PC-9 (cell line): ENCODE results near the gene VOPP1. TPM values are rescaled to one million over a fixed set of nuclear protein-coding genes. Genes with fewer than 3 reads are reported as not detected.

Experiments used
- BruUV-seq: library from RNA; stranded (reverse); fragments of 400-500 nt; replicated peaks from 2 replicates; lab custom pipeline; 2021; lab: Mats Ljungman, UMichigan
- CTCF ChIA-PET: fragments of 300-600 bp; sonication (Branson Sonifier 250); formaldehyde crosslinking; loops from one replicate; lab custom pipeline; 2022; ENCODE audit warnings: antibody characterized with exemption; lab: Charles Lee
- POLR2A ChIA-PET: fragments of 300-600 bp; sonication (Branson Sonifier 250); formaldehyde crosslinking; loops from one replicate; lab custom pipeline; 2022; ENCODE audit warnings: antibody characterized with exemption; ENCODE audit not compliant: unreplicated experiment; lab: Charles Lee
- DNase-seq, 2 experiments: peaks; one replicate each; pipeline versions ENCODE4 v3.0.0 to v3.0.0-alpha.2; 2015 to 2022; ENCODE audit warnings: mixed read lengths in 1 of 2
- H2AFZ ChIP-seq: fragments of 200-600 bp; sonication (generic); 2 replicates; pipeline ENCODE4 v1.8.1; 2017; ENCODE audit warnings: antibody characterized with exemption
- H3F3A ChIP-seq: fragments of 200-600 bp; sonication (generic); 2 replicates; pipeline ENCODE4 v1.8.1; 2017; ENCODE audit warnings: antibody characterized with exemption, mild to moderate bottlenecking, low read depth; ENCODE audit not compliant: insufficient read depth
- H3K27ac ChIP-seq: fragments of 200-600 bp; sonication (generic); 2 replicates; pipeline ENCODE4 v1.6.1; 2016; ENCODE audit warnings: mixed run types
- H3K27me3 ChIP-seq: fragments of 200-600 bp; sonication (generic); 2 replicates; pipeline ENCODE4 v1.6.1; 2016; ENCODE audit warnings: low read depth, mixed run types; ENCODE audit not compliant: insufficient read depth
- H3K36me3 ChIP-seq: fragments of 200-600 bp; sonication (generic); 2 replicates; pipeline ENCODE4 v1.6.1; 2016; ENCODE audit warnings: low read depth, mixed run types
- H3K4me1 ChIP-seq: fragments of 200-600 bp; sonication (generic); replicated peaks from 2 replicates; pipeline ENCODE4 v1.6.1; 2016; ENCODE audit warnings: mixed run types; ENCODE audit not compliant: insufficient read depth
- H3K4me2 ChIP-seq: fragments of 200-600 bp; sonication (generic); 2 replicates; pipeline ENCODE4 v1.6.1; 2017; ENCODE audit warnings: mixed run types
- H3K4me3 ChIP-seq: fragments of 200-600 bp; sonication (generic); 2 replicates; pipeline ENCODE4 v1.6.1; 2016; ENCODE audit warnings: mixed run types
- H3K79me2 ChIP-seq: fragments of 200-600 bp; sonication (generic); 2 replicates; pipeline ENCODE4 v1.6.1; 2017; ENCODE audit warnings: low read depth, mixed run types
- H3K9me2 ChIP-seq: fragments of 200-600 bp; sonication (generic); 2 replicates; pipeline ENCODE4 v1.8.1; 2017; ENCODE audit warnings: mild to moderate bottlenecking; ENCODE audit not compliant: insufficient read depth
- H3K9me3 ChIP-seq: fragments of 200-600 bp; sonication (generic); 2 replicates; pipeline ENCODE4 v1.8.1; 2016; ENCODE audit warnings: low read depth; ENCODE audit not compliant: insufficient read depth
- H4K20me1 ChIP-seq: fragments of 200-600 bp; sonication (generic); 2 replicates; pipeline ENCODE4 v1.8.1; 2017; ENCODE audit not compliant: insufficient read depth
- CTCF ChIP-seq: fragments of 200-600 bp; sonication (generic); conservative IDR thresholded peaks from 2 replicates; pipeline ENCODE4 v1.6.1; 2017; ENCODE audit warnings: mixed run types, antibody characterized with exemption, mild to moderate bottlenecking, moderate library complexity
- EZH2 ChIP-seq: fragments of 200-600 bp; sonication (generic); IDR thresholded peaks from 2 replicates; pipeline ENCODE4 v1.8.0; 2017; ENCODE audit warnings: antibody characterized with exemption, low read depth
- intact Hi-C: fragments of 100-400 bp; cut with micrococcal nuclease; formaldehyde crosslinking; loops from one replicate; pipeline ENCODE4 v1.10.0; 2022; ENCODE audit not compliant: unreplicated experiment
- total RNA-seq: library from RNA; stranded (reverse); gene quantifications from 2 replicates; pipeline ENCODE4 v1.2.3, GENCODE V29; 2021

VOPP1 gene
- total RNA-seq, 1 experiment from 2014 or later: 207 TPM

DNA sequence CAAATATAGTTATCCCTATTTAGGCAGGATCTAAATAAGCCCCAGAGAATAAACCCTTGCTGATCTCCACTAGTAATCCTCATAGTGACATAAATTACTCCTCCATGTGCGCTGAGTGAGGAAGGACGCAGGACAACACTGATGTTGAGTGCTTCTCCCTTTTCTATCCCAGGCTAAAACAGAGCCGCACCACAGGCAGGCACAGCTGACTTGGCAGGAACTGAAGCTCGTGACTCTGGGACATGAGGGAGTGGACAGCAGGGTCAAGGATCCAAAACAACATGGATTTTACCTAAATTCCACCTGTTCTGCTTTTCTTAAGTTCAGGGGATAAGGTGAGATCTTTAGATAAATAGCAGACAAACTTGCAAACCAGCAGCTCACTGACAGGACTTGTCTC lies 46.0 kb downstream of the VOPP1 start:
- CTCF ChIA-PET: no interaction called here
- Histone ChIP-seq H3K4me3 (no peak overlapping the region), H3K9me2 (no peaks in the 10 kb centered on the region), H3K27ac (no peak overlapping the region), H3K79me2 (peaks cover 98% of the 10 kb centered on the region), H3K9me3 (no peaks in the 10 kb centered on the region), H3F3A (0 out of 2 replicates have a peak, but pooled peaks cover 6% of the 10 kb centered on the region), H2AFZ (no peak overlapping the region), H4K20me1 (peaks cover 52% of the 10 kb centered on the region), H3K27me3 (no peaks in the 10 kb centered on the region), H3K4me2 (no peak overlapping the region), H3K36me3 (0 out of 2 replicates have a peak, but pooled peaks cover under 1% of the 10 kb centered on the region), H3K4me1 (no peaks in the 10 kb centered on the region)
- POLR2A ChIA-PET: no interaction called here
- no TSS peak for BruUV-seq
- intact Hi-C loops: no loop called here
- no peak for DNase-seq
- TF ChIP-seq EZH2 (no peak), CTCF (no peak)

DNA sequence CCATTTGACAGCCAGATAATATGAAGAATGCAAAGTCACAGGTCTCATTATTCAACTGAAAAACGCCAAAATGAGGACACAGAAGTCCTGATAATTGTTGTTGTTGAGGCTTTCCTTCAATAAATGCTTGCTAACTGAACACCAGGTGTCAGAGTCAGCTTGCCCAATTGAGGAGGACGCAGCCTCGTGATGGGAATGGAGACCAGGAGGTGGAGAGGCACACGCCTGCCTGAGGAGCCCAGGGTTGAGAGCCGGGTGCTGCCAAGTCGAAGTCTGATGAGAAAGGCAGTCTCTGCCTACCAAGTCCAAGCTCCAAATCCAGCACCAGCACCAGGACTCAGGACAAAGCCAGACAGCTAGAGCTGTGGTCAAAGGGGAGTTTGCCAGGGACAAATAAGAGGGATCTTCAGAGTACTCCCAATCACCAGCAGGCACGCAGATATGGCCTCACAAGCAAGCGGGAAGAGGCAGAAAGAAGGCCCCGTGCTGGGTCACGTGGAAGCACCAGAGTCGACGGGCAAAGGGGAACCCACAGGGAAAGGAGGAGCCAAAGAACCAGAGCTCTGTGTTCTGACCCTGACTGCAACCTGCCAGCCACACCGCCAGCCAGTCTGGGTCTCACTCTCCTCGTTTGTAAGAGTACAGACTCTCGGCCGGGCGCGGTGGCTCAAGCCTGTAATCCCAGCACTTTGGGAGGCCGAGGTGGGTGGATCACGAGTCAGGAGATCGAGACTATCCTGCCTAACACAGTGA lies 47.6 kb downstream of the VOPP1 start:
- Histone ChIP-seq H3K4me3 (no peak overlapping the region), H3K27ac (no peak overlapping the region), H3K4me2 (no peak overlapping the region), H3K27me3 (no peaks in the 10 kb centered on the region), H2AFZ (no peak overlapping the region), H3K9me3 (no peaks in the 10 kb centered on the region), H3K79me2 (peaks cover 84% of the 10 kb centered on the region), H3F3A (peaks cover 13% of the 10 kb centered on the region; the same call in 1 of the 2 replicates), H3K9me2 (no peaks in the 10 kb centered on the region), H4K20me1 (peaks cover 64% of the 10 kb centered on the region), H3K4me1 (no peaks in the 10 kb centered on the region), H3K36me3 (peaks cover 10% of the 10 kb centered on the region; the same call in 1 of the 2 replicates)
- intact Hi-C loops: no loop called here
- POLR2A ChIA-PET: no interaction called here
- DNase-seq: no peak
- peak; percentile 56 for TF ChIP-seq CTCF
- no peak for TF ChIP-seq EZH2
- no TSS peak for BruUV-seq
- CTCF ChIA-PET: interaction anchor here (0.7 to 1.1 kb wide), 2 partner anchors 21 to 59 kb away, joined by 3 read pairs; no protein-coding TSS in a partner anchor

DNA sequence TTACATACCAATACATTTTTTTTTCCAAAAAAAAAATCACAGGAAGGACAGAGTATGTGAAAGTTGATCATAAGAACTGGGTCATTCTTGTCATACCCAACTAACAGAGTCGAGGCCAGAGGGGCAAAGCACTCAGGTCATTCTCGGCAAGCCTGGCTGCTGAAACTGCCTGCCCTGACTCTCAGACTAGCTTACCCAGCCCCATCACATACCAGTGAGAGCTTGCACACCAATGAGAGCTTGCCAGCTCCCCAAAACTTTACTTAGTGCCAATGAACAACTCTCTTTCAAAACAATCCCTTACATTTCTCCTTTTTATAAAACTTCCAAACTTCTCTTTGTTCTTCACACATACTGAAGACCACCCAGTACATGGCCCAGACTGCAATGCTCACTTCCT lies 48.9 kb downstream of the VOPP1 start:
- peaks cover 71% of the 10 kb centered on the region for H3K79me2 ChIP-seq
- BruUV-seq: no TSS peak

More for the DNA sequence above, 48.9 kb downstream of the VOPP1 start:
- DNase-seq: no peak
- H3K27me3 ChIP-seq: no peaks in the 10 kb centered on the region
- peaks cover 65% of the 10 kb centered on the region for H4K20me1 ChIP-seq
- POLR2A ChIA-PET: interaction anchor here (0.7 kb wide), 1 partner anchor 265 kb away, joined by 12 read pairs; no protein-coding TSS in a partner anchor
- H3K4me3 ChIP-seq: no peak overlapping the region
- no peak overlapping the region for H2AFZ ChIP-seq
- H3K9me3 ChIP-seq: no peaks in the 10 kb centered on the region
- H3F3A ChIP-seq: peaks cover 13% of the 10 kb centered on the region; the same call in 1 of the 2 replicates
- no peak overlapping the region for H3K4me2 ChIP-seq
- CTCF ChIA-PET: interaction anchor here (1.1 kb wide), 1 partner anchor 19 kb away, joined by 3 read pairs; no protein-coding TSS in a partner anchor
- intact Hi-C loops: no loop called here
- no peak overlapping the region for H3K27ac ChIP-seq
- H3K9me2 ChIP-seq: no peaks in the 10 kb centered on the region
- peaks cover 16% of the 10 kb centered on the region for H3K36me3 ChIP-seq
- TF ChIP-seq EZH2 (no peak), CTCF (no peak)
- no peaks in the 10 kb centered on the region for H3K4me1 ChIP-seq
